ENCODE measurements around the gene AMH. TPM values are rescaled to one million over a fixed set of nuclear protein-coding genes. Genes with fewer than 3 reads are reported as not detected.

AMH gene
- total RNA-seq, 6 experiments from 2014 or later = 0.24 to 1.2 (median 0.59) TPM

DNA sequence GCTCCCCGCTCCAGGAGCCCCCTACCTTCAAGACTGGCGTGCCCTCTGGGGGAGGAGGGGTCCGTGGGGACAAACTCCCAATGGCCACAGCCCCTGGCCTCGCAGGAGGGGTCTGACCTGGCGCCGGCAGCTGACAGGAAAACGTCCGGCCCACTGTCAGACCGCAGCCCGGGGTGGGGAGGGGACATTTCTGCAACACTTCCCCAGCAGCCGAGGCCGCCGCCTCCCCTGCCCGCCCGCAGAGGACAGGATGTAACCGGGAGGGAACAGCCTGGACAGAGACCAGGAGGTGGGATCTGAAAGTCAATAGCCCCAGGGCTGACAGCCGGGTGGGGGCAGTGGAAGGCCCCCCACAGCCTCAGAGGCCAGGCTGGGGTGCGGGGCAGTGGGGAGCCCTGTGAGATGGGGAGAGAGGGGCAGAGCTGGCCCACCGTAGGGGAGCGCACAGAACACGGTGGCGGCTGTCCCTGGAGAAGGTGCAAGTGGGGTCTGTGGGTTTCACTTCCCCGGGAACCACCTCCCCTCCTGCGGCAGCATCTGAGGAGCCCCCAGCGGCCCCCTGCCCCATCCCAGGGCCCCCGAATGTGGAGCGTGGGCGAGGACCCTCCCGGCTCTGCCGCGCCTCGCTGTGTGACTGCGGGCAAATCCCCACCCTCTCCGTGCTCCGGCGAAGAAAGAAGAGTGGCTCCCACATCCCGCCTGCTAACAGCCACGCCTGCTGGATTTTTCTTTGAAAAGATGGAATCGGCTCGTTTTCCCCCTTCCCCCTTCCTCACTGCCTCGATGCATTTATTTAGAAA is 33.1 kb downstream of the AMH start, which contains the start of gene PEAK3:
Gene PEAK3 (minus strand): TSS at position 114 of the 800 bp plus-strand sequence. CDS start 1,244 bp downstream, outside the sequence.
- intact Hi-C loops (cut with DNase I) = no loop called here
- Histone ChIP-seq H3K4me1 (no peaks in the 10 kb centered on the region), H3K27me3 (no peaks in the 10 kb centered on the region), H3K9me3 (no peaks in the 10 kb centered on the region), H3K36me3 (no peaks in the 10 kb centered on the region), H3K4me3 (peak within 1 kb of the TSS in 2 of 3 donors; percentile 14 to 37), H3K27ac (peak within 1 kb of the TSS; percentile 40 to 63 (median 47))
- peak; percentile 75 to 91 (median 88) for ATAC-seq
- TF ChIP-seq CTCF (IDR thresholded peaks at IDR 0.05) (no peak), POLR2A (IDR thresholded peaks at IDR 0.05) (peak; percentile 30)
- peak; percentile 74 to 89 (median 83) for DNase-seq
- 23% methylated on average over 16 of the region's 41 CpGs for WGBS (ENCODE audit: insufficient coverage, low coverage, low lambda C conversion rate, missing lambda C conversion rate)

- H3K27me3 ChIP-seq = no peaks in the 10 kb centered on the region
- no peaks in the 10 kb centered on the region for H3K9me3 ChIP-seq
- peak overlapping the region in 1 of 3 donors; percentile 63 for H3K27ac ChIP-seq
- peak overlapping the region in 1 of 3 donors; percentile 37 for H3K4me3 ChIP-seq
- no peaks in the 10 kb centered on the region for H3K4me1 ChIP-seq
- intact Hi-C loops (cut with DNase I) = no loop called here
- WGBS (ENCODE audit: insufficient coverage, low coverage, low lambda C conversion rate, missing lambda C conversion rate) = 43% methylated on average over 5 of the region's 11 CpGs
- no peak for DNase-seq
- TF ChIP-seq POLR2A (IDR thresholded peaks at IDR 0.05) (no peak), CTCF (IDR thresholded peaks at IDR 0.05) (no peak)
- ATAC-seq = no peak
- no peaks in the 10 kb centered on the region for H3K36me3 ChIP-seq
Measured at GRCh38 chr19:2282862-2283237, 33.7 kb downstream of the AMH start.

- ATAC-seq = no peak
- TF ChIP-seq CTCF (IDR thresholded peaks at IDR 0.05) (no peak), POLR2A (IDR thresholded peaks at IDR 0.05) (no peak)
Measured at GRCh38 chr19:2283835-2284507, 34.8 kb downstream of the AMH start.

GRCh38 chr19:2286402-2287140 is 37.4 kb downstream of the AMH start:
- peaks cover 0 to 18% (median 0%) of the 10 kb centered on the region in 4 donors for H3K4me1 ChIP-seq
- no peak overlapping the region for H3K27ac ChIP-seq
- no peaks in the 10 kb centered on the region for H3K36me3 ChIP-seq
- no peak for ATAC-seq
- H3K27me3 ChIP-seq = peaks cover 0 to 16% of the 10 kb centered on the region in 2 donors
- WGBS (ENCODE audit: insufficient coverage, low coverage, low lambda C conversion rate, missing lambda C conversion rate) = 83% methylated on average over 7 of the region's 20 CpGs
- no peak for DNase-seq
- TF ChIP-seq POLR2A (IDR thresholded peaks at IDR 0.05) (no peak), CTCF (IDR thresholded peaks at IDR 0.05) (no peak)
- no peak overlapping the region for H3K4me3 ChIP-seq
- no peaks in the 10 kb centered on the region for H3K9me3 ChIP-seq
- intact Hi-C loops (cut with DNase I) = no loop called here

More at GRCh38 chr19:2283835-2284507, 34.8 kb downstream of the AMH start:
- Histone ChIP-seq H3K27me3 (no peaks in the 10 kb centered on the region), H3K36me3 (no peaks in the 10 kb centered on the region), H3K4me3 (no peak overlapping the region), H3K4me1 (no peaks in the 10 kb centered on the region), H3K27ac (no peak overlapping the region), H3K9me3 (no peaks in the 10 kb centered on the region)
- intact Hi-C loops (cut with DNase I) = no loop called here
- DNase-seq = no peak
- 88% methylated on average over 6 of the region's 8 CpGs for whole genome bisulfite sequencing (ENCODE audit: insufficient coverage, low coverage, low lambda C conversion rate, missing lambda C conversion rate)

All from right lobe of liver (tissue), 6 donors.